Esophagus squamous epithelium (tissue), 5 donors: ENCODE results near the gene SRF. TPM values are rescaled to one million over a fixed set of nuclear protein-coding genes. Genes with fewer than 3 reads are reported as not detected.

Source experiments
- DNase-seq: peaks from one replicate; lab custom pipeline; 2025; lab: John Stamatoyannopoulos, UW
- H3K27ac ChIP-seq, 4 donors: fragments of 200-600 bp; sonication (generic); one replicate each; pipeline ENCODE4 v1.5.1; 2016 to 2019; ENCODE audit warnings: mild to moderate bottlenecking in 1 of 4
- H3K27me3 ChIP-seq, 4 donors: fragments of 200-600 bp; sonication (generic); 1 replicate in 3 of 4; 2 replicates in 1 of 4; pipeline versions ENCODE4 v1.5.1 to v1.6.0; 2017 to 2021; ENCODE audit warnings: antibody characterized with exemption in 1 of 4
- H3K36me3 ChIP-seq, 3 donors: fragments of 200-600 bp; sonication (generic); one replicate each; pipeline ENCODE4 v1.5.1; 2016 to 2019
- H3K4me1 ChIP-seq, 3 donors: fragments of 200-600 bp; sonication (generic); one replicate each; pipeline ENCODE4 v1.5.1; 2017 to 2019
- H3K4me3 ChIP-seq, 4 donors: fragments of 200-600 bp; sonication (generic); 1 replicate in 3 of 4; 2 replicates in 1 of 4; pipeline ENCODE4 v1.5.1; 2016 to 2019; ENCODE audit warnings: mild to moderate bottlenecking in 2 of 4, moderate library complexity in 1 of 4
- H3K9me3 ChIP-seq, 3 donors: fragments of 200-600 bp; sonication (generic); one replicate each; pipeline ENCODE4 v1.5.1; 2016 to 2019
- POLR2A ChIP-seq, 4 donors: fragments of 450-650 bp; IDR thresholded peaks; one replicate each; pipeline ENCODE4 v1.6.1; 2017; ENCODE audit warnings: antibody characterized with exemption in 4 of 4, mild to moderate bottlenecking in 4 of 4, moderate library complexity in 3 of 4
- WGBS, 2 donors: methylation state at CpG; one replicate each; pipeline ENCODE4 v1.1.5; 2018; 5-methylcytosine and 5-hydroxymethylcytosine counted together
- intact Hi-C: fragments of 100-400 bp; cut with DNase I; formaldehyde crosslinking; loops from one replicate; pipeline ENCODE4 v1.15.0; 2022
- total RNA-seq, 4 donors: library from RNA; depleted of rRNA; stranded (reverse); fragments of >200 nt; gene quantifications; one replicate each; pipeline ENCODE4 v1.1.0, GENCODE V29; 2016
- TF ChIP-seq, protein P1 (sequence below), 6 experiments: fragments of 450-650 bp in 4 of 6; fragments of 200-600 bp in 2 of 6; sonication (generic) in 2 of 6; IDR thresholded peaks; one replicate each; pipeline ENCODE4 v1.5.1; 2016 to 2019; ENCODE audit warnings: antibody characterized with exemption in 6 of 6, mild to moderate bottlenecking in 4 of 6, moderate library complexity in 4 of 6
- donor health status: DM: yes; HTN: yes; CAD: no.

The SRF gene
- total RNA-seq, 4 donors from 2014 or later, result 22.0 to 38.9 (median 35.3) TPM

GRCh38 chr6:43207286-43207685, 36.2 kb downstream of the SRF start:
- no peaks in the 10 kb centered on the region for H3K9me3 ChIP-seq
- no peaks in the 10 kb centered on the region for H3K4me1 ChIP-seq
- TF ChIP-seq POLR2A (IDR thresholded peaks at IDR 0.05), result no peak
- no peak for DNase-seq
- H3K36me3 ChIP-seq, result peaks cover 5 to 56% (median 8%) of the 10 kb centered on the region in 3 donors
- no peaks in the 10 kb centered on the region for H3K27me3 ChIP-seq
- H3K27ac ChIP-seq, result no peak overlapping the region
- 73 to 78% methylated on average over 2 of the region's 2 CpGs for WGBS, 2 donors
- intact Hi-C loops, result no loop called here
- H3K4me3 ChIP-seq, result no peak overlapping the region

GRCh38 chr6:43211955-43212354, 40.9 kb downstream of the SRF start:
- 81 to 94% methylated on average over 1 of the region's 1 CpG for WGBS, 2 donors
- H3K4me1 ChIP-seq, result no peaks in the 10 kb centered on the region
- no peaks in the 10 kb centered on the region for H3K9me3 ChIP-seq
- peaks cover 6 to 54% (median 6%) of the 10 kb centered on the region in 3 donors for H3K36me3 ChIP-seq
- DNase-seq, result no peak
- no peak for TF ChIP-seq POLR2A (IDR thresholded peaks at IDR 0.05)
- TF ChIP-seq, protein P1, sequence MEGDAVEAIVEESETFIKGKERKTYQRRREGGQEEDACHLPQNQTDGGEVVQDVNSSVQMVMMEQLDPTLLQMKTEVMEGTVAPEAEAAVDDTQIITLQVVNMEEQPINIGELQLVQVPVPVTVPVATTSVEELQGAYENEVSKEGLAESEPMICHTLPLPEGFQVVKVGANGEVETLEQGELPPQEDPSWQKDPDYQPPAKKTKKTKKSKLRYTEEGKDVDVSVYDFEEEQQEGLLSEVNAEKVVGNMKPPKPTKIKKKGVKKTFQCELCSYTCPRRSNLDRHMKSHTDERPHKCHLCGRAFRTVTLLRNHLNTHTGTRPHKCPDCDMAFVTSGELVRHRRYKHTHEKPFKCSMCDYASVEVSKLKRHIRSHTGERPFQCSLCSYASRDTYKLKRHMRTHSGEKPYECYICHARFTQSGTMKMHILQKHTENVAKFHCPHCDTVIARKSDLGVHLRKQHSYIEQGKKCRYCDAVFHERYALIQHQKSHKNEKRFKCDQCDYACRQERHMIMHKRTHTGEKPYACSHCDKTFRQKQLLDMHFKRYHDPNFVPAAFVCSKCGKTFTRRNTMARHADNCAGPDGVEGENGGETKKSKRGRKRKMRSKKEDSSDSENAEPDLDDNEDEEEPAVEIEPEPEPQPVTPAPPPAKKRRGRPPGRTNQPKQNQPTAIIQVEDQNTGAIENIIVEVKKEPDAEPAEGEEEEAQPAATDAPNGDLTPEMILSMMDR (IDR thresholded peaks at IDR 0.05), result no peak
- H3K27ac ChIP-seq, result no peak overlapping the region
- no peak overlapping the region for H3K4me3 ChIP-seq
- intact Hi-C loops, result no loop called here
- no peaks in the 10 kb centered on the region for H3K27me3 ChIP-seq

DNA sequence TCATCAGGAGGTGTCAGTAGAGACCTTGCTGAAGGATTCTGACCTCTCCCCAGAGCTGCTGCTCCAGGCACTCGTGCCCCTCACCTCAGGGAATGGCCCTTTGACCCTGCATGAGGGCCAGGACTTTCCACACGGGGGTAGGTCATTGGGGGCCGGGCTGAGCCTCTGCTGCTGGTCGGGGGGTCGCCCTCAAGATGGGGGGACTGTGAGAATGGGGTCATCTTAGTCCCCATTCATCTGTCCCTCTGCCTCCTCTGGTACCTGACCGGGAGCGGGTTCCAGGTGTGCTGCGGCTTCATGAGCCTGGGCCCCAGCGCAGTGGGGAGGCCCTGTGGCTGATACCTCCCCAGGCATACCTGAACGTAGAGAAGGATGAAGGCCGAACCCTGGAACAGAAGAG, 42.4 kb downstream of the SRF start:
- H3K9me3 ChIP-seq, result no peaks in the 10 kb centered on the region
- no peaks in the 10 kb centered on the region for H3K4me1 ChIP-seq
- no peak for DNase-seq
- H3K36me3 ChIP-seq, result peaks cover 6 to 65% (median 6%) of the 10 kb centered on the region in 3 donors
- no peaks in the 10 kb centered on the region for H3K27me3 ChIP-seq
- H3K27ac ChIP-seq, result no peak overlapping the region
- H3K4me3 ChIP-seq, result no peak overlapping the region
- TF ChIP-seq, protein P1 (IDR thresholded peaks at IDR 0.05), result no peak
- no peak for TF ChIP-seq POLR2A (IDR thresholded peaks at IDR 0.05)
- intact Hi-C loops, result no loop called here
- 100% methylated on average over 6 of the region's 11 CpGs; no CpG with 5 or more reads in 1 of the 2 donors for WGBS, 2 donors

- no peak for DNase-seq
- Histone ChIP-seq H3K4me3 (no peak overlapping the region), H3K9me3 (no peaks in the 10 kb centered on the region), H3K36me3 (peaks cover 6 to 76% (median 6%) of the 10 kb centered on the region in 3 donors), H3K27ac (no peak overlapping the region), H3K27me3 (no peaks in the 10 kb centered on the region), H3K4me1 (no peaks in the 10 kb centered on the region)
- TF ChIP-seq, protein P1 (IDR thresholded peaks at IDR 0.05), result no peak
- TF ChIP-seq POLR2A (IDR thresholded peaks at IDR 0.05), result no peak
- WGBS, 2 donors, result 96 to 99% methylated on average over 8 of the region's 8 CpGs
- intact Hi-C loops, result no loop called here
Observed at GRCh38 chr6:43215066-43215465, 44.0 kb downstream of the SRF start.

GRCh38 chr6:43216200-43216599, 45.1 kb downstream of the SRF start:
- peaks cover 0 to 3% (median 0%) of the 10 kb centered on the region in 3 donors for H3K4me1 ChIP-seq
- DNase-seq, result no peak
- no peaks in the 10 kb centered on the region for H3K27me3 ChIP-seq
- TF ChIP-seq, protein P1 (IDR thresholded peaks at IDR 0.05), result no peak
- TF ChIP-seq POLR2A (IDR thresholded peaks at IDR 0.05), result no peak
- WGBS, 2 donors, result 93 to 94% methylated on average over 8 to 10 of the region's 12 CpGs
- H3K27ac ChIP-seq, result no peak overlapping the region
- intact Hi-C loops, result no loop called here
- H3K4me3 ChIP-seq, result no peak overlapping the region
- peaks cover 6 to 87% (median 14%) of the 10 kb centered on the region in 3 donors for H3K36me3 ChIP-seq
- H3K9me3 ChIP-seq, result no peaks in the 10 kb centered on the region

GRCh38 chr6:43217351-43217750, 46.3 kb downstream of the SRF start:
- Histone ChIP-seq H3K9me3 (no peaks in the 10 kb centered on the region), H3K27ac (no peak overlapping the region), H3K4me1 (peaks cover 0 to 14% (median 0%) of the 10 kb centered on the region in 3 donors), H3K4me3 (no peak overlapping the region), H3K36me3 (peaks cover 6 to 97% (median 14%) of the 10 kb centered on the region in 3 donors), H3K27me3 (no peaks in the 10 kb centered on the region)
- intact Hi-C loops, result no loop called here
- WGBS, 2 donors, result 40 to 76% methylated on average over 5 of the region's 5 CpGs
- no peak for DNase-seq
- TF ChIP-seq, protein P1 (IDR thresholded peaks at IDR 0.05), result no peak
- no peak for TF ChIP-seq POLR2A (IDR thresholded peaks at IDR 0.05)
